ENCODE measurements around the gene GIMAP8.

GIMAP8 gene

DNA sequence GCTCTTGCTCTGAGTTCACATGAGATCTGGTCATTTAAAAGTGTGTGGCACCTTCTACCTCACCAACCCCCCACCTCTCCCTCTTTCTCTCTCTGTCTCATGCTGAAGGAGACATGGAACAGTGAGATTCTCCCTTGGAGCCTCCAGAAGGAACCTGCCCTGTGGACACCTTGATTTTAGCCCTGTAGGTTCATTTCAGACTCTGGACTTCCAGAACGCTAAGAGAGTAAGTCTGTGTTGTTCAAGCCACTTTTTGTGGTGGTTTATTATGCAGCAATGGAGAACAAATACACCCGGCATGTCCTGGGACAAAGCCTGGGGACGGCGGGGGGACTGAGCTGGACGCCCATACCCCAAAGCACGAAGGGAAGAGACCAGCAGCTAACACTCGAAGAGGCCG lies 20.7 kb upstream of the GIMAP8 start:
- DNase-seq (ENCODE audit: low spot score) = no peak
- Histone ChIP-seq H3K14ac (ENCODE audit: low read length) (no peak overlapping the region), H3K27me3 (ENCODE audit: control insufficient read depth in 3 of 3, insufficient read depth in 3 of 3, low read depth in 1 of 3, low read length in 3 of 3) (peaks cover 0 to 8% (median 0%) of the 10 kb centered on the region in 3 experiments), H3K27ac (replicated peaks; ENCODE audit: low read length) (no peak overlapping the region), H3K4me3 (ENCODE audit: low read length in 2 of 2) (no peak overlapping the region), H2BK120ac (ENCODE audit: low read depth, low read length) (no peak overlapping the region), H3K4me1 (ENCODE audit: control insufficient read depth in 2 of 2, insufficient read depth in 1 of 2, low read depth in 1 of 2, low read length in 2 of 2) (peaks cover 10 to 15% of the 10 kb centered on the region in 2 donors), H3K79me1 (ENCODE audit: low read depth, low read length) (no peaks in the 10 kb centered on the region), H3K36me3 (replicated peaks in 1 of 2; ENCODE audit: control insufficient read depth in 2 of 2, insufficient read depth in 2 of 2, low read length in 2 of 2) (no peaks in the 10 kb centered on the region), H3K4ac (ENCODE audit: low read length) (peak overlapping the region; percentile 5), H2AK5ac (ENCODE audit: low read depth, low read length) (peak overlapping the region; percentile 15), H2BK15ac (ENCODE audit: low read length) (no peak overlapping the region), H3K23ac (ENCODE audit: low read depth, low read length, poor library complexity) (no peak overlapping the region), H2BK5ac (ENCODE audit: low read length) (no peak overlapping the region), H2BK12ac (ENCODE audit: low read length) (no peak overlapping the region), H4K8ac (ENCODE audit: low read depth, low read length) (no peak overlapping the region), H2AFZ (ENCODE audit: low read length) (peak overlapping the region; percentile 69), H3K4me2 (ENCODE audit: insufficient read depth, low read length, poor library complexity, severe bottlenecking) (no peak overlapping the region), H3K9ac (ENCODE audit: low read depth, low read length, poor library complexity) (no peak overlapping the region), H4K91ac (ENCODE audit: low read depth, low read length, poor library complexity) (no peak overlapping the region), H3K18ac (ENCODE audit: low read length) (no peak overlapping the region), H3K9me3 (replicated peaks in 1 of 2; ENCODE audit: control insufficient read depth in 2 of 2, insufficient read depth in 1 of 2, low read depth in 1 of 2, low read length in 2 of 2) (no peaks in the 10 kb centered on the region)
- WGBS, 2 donors (ENCODE audit: extremely low coverage in 2 of 2, insufficient read length in 2 of 2, insufficient replicate concordance in 1 of 2) = no CpG with 5 or more reads among the region's 8 CpGs

DNA sequence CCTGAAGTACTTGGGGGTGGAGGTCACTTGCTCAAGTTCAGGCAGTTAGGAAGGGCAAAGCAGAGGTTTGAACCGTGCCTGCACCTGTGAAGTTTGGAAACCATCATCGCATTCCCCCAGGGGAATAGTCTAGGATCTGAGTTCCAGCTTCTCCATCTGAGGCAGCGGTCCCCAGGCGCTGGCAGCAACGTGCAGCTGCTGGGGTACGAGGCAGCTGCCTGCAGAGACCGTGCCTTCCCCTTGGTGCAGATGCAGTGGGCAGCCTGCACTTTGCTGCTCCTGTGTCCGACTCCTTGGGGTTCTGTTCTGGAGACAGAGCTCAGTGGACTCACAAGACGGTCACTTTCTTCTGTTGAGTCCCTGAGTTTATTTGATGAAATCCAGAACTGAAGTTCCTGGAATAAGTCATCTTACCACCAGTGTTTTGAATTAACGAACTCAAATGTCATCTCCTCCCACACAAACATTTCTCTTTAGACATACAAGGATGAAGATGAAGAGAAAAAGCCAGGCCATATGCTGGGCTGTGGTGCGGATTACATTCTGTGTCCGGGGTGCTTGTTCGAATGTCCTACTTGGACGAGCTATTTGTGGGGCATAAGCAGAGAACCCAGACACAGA lies 19.9 kb upstream of the GIMAP8 start:
- no peak overlapping the region for H4K8ac ChIP-seq (ENCODE audit: low read depth, low read length)
- H3K36me3 ChIP-seq (replicated peaks in 1 of 2; ENCODE audit: control insufficient read depth in 2 of 2, insufficient read depth in 2 of 2, low read length in 2 of 2) = no peaks in the 10 kb centered on the region
- H3K27me3 ChIP-seq (ENCODE audit: control insufficient read depth in 3 of 3, insufficient read depth in 3 of 3, low read depth in 1 of 3, low read length in 3 of 3) = peaks cover 0 to 8% (median 0%) of the 10 kb centered on the region in 3 experiments
- H3K4me1 ChIP-seq (ENCODE audit: control insufficient read depth in 2 of 2, insufficient read depth in 1 of 2, low read depth in 1 of 2, low read length in 2 of 2) = peaks cover 10 to 15% of the 10 kb centered on the region in 2 donors
- H3K4ac ChIP-seq (ENCODE audit: low read length) = no peak overlapping the region
- no peak overlapping the region for H2BK5ac ChIP-seq (ENCODE audit: low read length)
- H3K18ac ChIP-seq (ENCODE audit: low read length) = peak overlapping the region; percentile 72
- no peak overlapping the region for H3K9ac ChIP-seq (ENCODE audit: low read depth, low read length, poor library complexity)
- DNase-seq (ENCODE audit: low spot score) = no peak
- H3K23ac ChIP-seq (ENCODE audit: low read depth, low read length, poor library complexity) = no peak overlapping the region
- H3K9me3 ChIP-seq (replicated peaks in 1 of 2; ENCODE audit: control insufficient read depth in 2 of 2, insufficient read depth in 1 of 2, low read depth in 1 of 2, low read length in 2 of 2) = no peaks in the 10 kb centered on the region
- H3K4me2 ChIP-seq (ENCODE audit: insufficient read depth, low read length, poor library complexity, severe bottlenecking) = no peak overlapping the region
- no peak overlapping the region for H3K4me3 ChIP-seq (ENCODE audit: low read length in 2 of 2)
- no peak overlapping the region for H2BK120ac ChIP-seq (ENCODE audit: low read depth, low read length)
- WGBS, 2 donors (ENCODE audit: extremely low coverage in 2 of 2, insufficient read length in 2 of 2, insufficient replicate concordance in 1 of 2) = no CpG with 5 or more reads among the region's 14 CpGs
- H2BK15ac ChIP-seq (ENCODE audit: low read length) = no peak overlapping the region
- no peak overlapping the region for H2AK5ac ChIP-seq (ENCODE audit: low read depth, low read length)
- no peak overlapping the region for H2AFZ ChIP-seq (ENCODE audit: low read length)
- H3K79me1 ChIP-seq (ENCODE audit: low read depth, low read length) = no peaks in the 10 kb centered on the region
- no peak overlapping the region for H3K27ac ChIP-seq (replicated peaks; ENCODE audit: low read length)
- no peak overlapping the region for H3K14ac ChIP-seq (ENCODE audit: low read length)
- H2BK12ac ChIP-seq (ENCODE audit: low read length) = no peak overlapping the region
- H4K91ac ChIP-seq (ENCODE audit: low read depth, low read length, poor library complexity) = no peak overlapping the region

DNA sequence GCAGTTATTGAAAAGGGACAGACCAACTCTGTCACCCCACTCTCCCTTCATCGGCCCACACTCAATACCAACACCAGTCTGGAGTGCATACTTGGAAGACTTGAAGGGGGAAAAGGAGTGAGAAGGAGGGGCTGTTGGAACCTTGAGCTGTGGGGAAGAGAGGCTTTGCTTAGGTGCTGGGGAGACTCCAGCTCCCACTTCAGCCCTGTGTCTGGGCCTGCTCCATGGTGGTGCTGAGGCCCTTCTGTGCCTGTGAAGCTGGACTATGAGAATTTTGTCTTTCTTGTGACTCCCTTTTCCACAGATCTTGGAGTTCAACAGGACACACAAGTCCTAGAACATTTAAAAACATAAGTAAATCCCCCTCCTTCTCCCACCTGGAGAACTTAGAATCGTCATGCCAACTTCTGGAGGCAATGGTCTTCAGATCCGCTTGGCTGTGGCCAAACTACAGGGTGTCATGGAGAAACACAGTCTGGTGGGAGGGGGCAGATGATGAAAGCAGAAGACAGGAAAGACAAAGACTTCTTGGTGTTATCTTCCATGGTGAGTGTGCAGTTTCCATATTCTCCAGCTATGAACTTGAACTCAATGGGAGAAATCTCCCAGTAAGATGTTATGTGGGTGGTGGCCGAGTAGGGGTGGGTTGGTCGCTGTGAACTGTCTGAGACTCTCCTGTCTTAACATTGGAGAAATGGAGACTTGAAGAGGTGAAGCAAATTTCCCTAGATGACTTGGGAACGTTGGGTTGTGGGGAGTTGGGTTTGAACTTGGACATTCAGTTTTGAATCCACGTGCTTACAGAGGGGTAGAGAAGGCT lies 18.4 kb upstream of the GIMAP8 start:
- no peaks in the 10 kb centered on the region for H3K9me3 ChIP-seq (replicated peaks in 1 of 2; ENCODE audit: control insufficient read depth in 2 of 2, insufficient read depth in 1 of 2, low read depth in 1 of 2, low read length in 2 of 2)
- H2BK120ac ChIP-seq (ENCODE audit: low read depth, low read length) = no peak overlapping the region
- no peak overlapping the region for H3K4me2 ChIP-seq (ENCODE audit: insufficient read depth, low read length, poor library complexity, severe bottlenecking)
- H2BK5ac ChIP-seq (ENCODE audit: low read length) = no peak overlapping the region
- H2AK5ac ChIP-seq (ENCODE audit: low read depth, low read length) = no peak overlapping the region
- peaks cover 0 to 8% (median 0%) of the 10 kb centered on the region in 3 experiments for H3K27me3 ChIP-seq (ENCODE audit: control insufficient read depth in 3 of 3, insufficient read depth in 3 of 3, low read depth in 1 of 3, low read length in 3 of 3)
- no peak for DNase-seq (ENCODE audit: low spot score)
- H2AFZ ChIP-seq (ENCODE audit: low read length) = no peak overlapping the region
- no peaks in the 10 kb centered on the region for H3K79me1 ChIP-seq (ENCODE audit: low read depth, low read length)
- H3K23ac ChIP-seq (ENCODE audit: low read depth, low read length, poor library complexity) = no peak overlapping the region
- H3K14ac ChIP-seq (ENCODE audit: low read length) = no peak overlapping the region
- no peak overlapping the region for H3K18ac ChIP-seq (ENCODE audit: low read length)
- no peak overlapping the region for H3K4ac ChIP-seq (ENCODE audit: low read length)
- no peak overlapping the region for H4K8ac ChIP-seq (ENCODE audit: low read depth, low read length)
- no peaks in the 10 kb centered on the region for H3K36me3 ChIP-seq (replicated peaks in 1 of 2; ENCODE audit: control insufficient read depth in 2 of 2, insufficient read depth in 2 of 2, low read length in 2 of 2)
- H3K4me3 ChIP-seq (ENCODE audit: low read length in 2 of 2) = no peak overlapping the region
- no CpG with 5 or more reads among the region's 7 CpGs for WGBS, 2 donors (ENCODE audit: extremely low coverage in 2 of 2, insufficient read length in 2 of 2, insufficient replicate concordance in 1 of 2)
- no peak overlapping the region for H3K27ac ChIP-seq (replicated peaks; ENCODE audit: low read length)
- no peak overlapping the region for H4K91ac ChIP-seq (ENCODE audit: low read depth, low read length, poor library complexity)
- no peak overlapping the region for H2BK15ac ChIP-seq (ENCODE audit: low read length)
- peaks cover 10 to 15% of the 10 kb centered on the region in 2 donors for H3K4me1 ChIP-seq (ENCODE audit: control insufficient read depth in 2 of 2, insufficient read depth in 1 of 2, low read depth in 1 of 2, low read length in 2 of 2)
- H2BK12ac ChIP-seq (ENCODE audit: low read length) = no peak overlapping the region
- no peak overlapping the region for H3K9ac ChIP-seq (ENCODE audit: low read depth, low read length, poor library complexity)

Data from neuronal stem cell (in vitro differentiated cells).